ENCODE results near the gene MINDY4.

MINDY4 gene

GRCh38 chr7:30913821-30914515 lies 142.8 kb downstream of the MINDY4 start:
- no peak for TF ChIP-seq POLR2A (IDR thresholded peaks at IDR 0.05; ENCODE audit: low read depth, low read length)
- no peak for FAIRE-seq
- no peak for DNase-seq (ENCODE audit: insufficient read length, low spot score)

DNA sequence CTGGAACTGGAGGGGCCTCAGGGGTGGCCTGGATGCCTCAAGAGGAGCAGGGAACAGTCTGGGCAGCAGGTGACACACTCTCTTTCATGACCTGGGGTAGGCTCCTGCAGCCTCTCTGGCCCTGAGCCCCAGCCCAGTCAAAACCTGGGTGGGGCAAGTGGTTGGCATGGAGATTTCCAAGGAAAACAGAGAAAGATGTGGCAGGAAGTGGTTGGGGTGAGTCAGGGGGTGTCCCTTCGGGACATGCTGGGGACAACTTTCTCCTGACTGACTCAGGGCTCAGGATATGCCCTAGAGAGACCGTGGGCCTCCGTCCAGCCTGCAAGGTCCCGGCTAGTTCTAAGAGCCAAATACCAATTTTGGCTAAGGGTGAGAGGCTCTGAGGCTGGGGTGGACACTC lies 143.4 kb downstream of the MINDY4 start:
- TF ChIP-seq POLR2A (IDR thresholded peaks at IDR 0.05; ENCODE audit: low read depth, low read length), result 0 out of 2 replicates have a peak, but pooled peaks have one; percentile 11
- FAIRE-seq, result peak; percentile 80

DNA sequence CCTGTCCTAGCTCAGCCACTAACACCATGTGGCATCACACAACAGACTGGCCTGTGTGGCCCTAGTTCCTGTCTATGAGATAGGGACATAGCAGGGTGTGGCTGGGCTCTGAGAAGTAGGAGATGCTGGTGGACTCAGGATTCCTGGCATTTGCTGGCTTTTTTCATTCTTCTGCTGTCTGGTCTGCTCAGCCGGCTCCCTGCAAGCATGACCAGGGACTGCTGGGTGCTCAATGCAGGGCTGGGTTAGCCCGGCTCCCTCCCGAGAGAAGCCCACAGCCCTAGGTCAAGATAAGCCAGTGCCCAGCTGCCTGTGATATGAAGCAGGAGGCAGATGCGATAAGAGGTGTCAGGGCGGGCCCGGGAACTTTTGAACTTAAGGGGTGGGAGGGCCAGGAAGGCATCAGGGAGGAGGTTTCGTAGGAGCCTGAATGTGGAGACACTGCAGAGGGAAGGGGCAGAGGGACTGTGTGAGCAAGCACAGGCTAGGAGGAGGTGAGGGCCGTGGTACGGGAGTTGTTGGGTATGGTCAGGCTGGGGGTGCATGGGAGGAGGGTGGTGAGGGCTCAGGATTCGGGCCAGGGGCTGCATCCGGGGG lies 143.9 kb downstream of the MINDY4 start:
- DNase-seq (ENCODE audit: insufficient read length, low spot score), result peak; percentile 57
- peak; percentile 15; the same call in 1 of the 2 replicates for TF ChIP-seq POLR2A (IDR thresholded peaks at IDR 0.05; ENCODE audit: low read depth, low read length)
- no peak for FAIRE-seq

More for the DNA sequence above, 143.4 kb downstream of the MINDY4 start:
- peak; percentile 97 for DNase-seq (ENCODE audit: insufficient read length, low spot score)

- no peak for FAIRE-seq
- TF ChIP-seq POLR2A (IDR thresholded peaks at IDR 0.05; ENCODE audit: low read depth, low read length), result no peak
- no peak for DNase-seq (ENCODE audit: insufficient read length, low spot score)
Observed at GRCh38 chr7:30915751-30916150, 144.5 kb downstream of the MINDY4 start.

GRCh38 chr7:30916255-30916654 lies 145.0 kb downstream of the MINDY4 start:
- no peak for TF ChIP-seq POLR2A (IDR thresholded peaks at IDR 0.05; ENCODE audit: low read depth, low read length)
- DNase-seq (ENCODE audit: insufficient read length, low spot score), result no peak
- FAIRE-seq, result no peak

GRCh38 chr7:30916767-30917166 lies 145.6 kb downstream of the MINDY4 start:
- no peak for FAIRE-seq
- DNase-seq (ENCODE audit: insufficient read length, low spot score), result no peak
- no peak for TF ChIP-seq POLR2A (IDR thresholded peaks at IDR 0.05; ENCODE audit: low read depth, low read length)

DNA sequence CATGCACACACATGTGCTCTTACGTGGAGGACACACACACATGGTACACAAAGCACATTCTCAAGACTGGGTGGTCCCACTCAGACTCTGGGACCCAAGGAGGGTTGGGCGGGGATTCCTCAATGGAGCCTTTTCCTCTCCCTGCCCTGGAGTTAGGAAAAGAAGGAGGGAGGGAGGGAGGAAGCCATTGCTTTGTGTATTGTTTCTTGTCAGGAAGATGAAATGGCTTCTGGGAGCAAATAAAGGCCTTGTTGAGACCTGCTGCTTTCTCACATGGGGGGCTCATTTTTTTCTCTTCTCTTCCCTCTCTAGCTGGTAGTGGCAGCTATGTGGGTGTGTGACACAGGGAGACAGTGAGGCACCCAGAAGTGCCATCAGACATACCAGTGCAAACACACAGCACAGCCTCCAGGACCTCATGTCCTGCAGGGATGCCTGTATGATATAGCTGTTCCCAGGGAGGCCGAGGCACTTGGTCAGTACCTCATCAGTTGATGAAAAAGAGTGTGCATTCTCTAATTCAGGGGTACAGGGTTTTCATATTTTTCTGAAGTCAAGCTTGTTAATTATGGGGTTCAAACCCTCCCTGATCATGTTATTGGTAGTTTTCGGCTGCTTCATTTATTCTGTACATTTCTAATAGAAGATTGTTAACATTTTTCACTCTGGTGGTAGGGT lies 146.1 kb downstream of the MINDY4 start:
- FAIRE-seq, result no peak
- DNase-seq (ENCODE audit: insufficient read length, low spot score), result no peak
- TF ChIP-seq POLR2A (IDR thresholded peaks at IDR 0.05; ENCODE audit: low read depth, low read length), result no peak

- FAIRE-seq, result no peak
- TF ChIP-seq POLR2A (IDR thresholded peaks at IDR 0.05; ENCODE audit: low read depth, low read length), result no peak
- DNase-seq (ENCODE audit: insufficient read length, low spot score), result no peak
Observed at GRCh38 chr7:30918676-30919075, 147.5 kb downstream of the MINDY4 start.

GRCh38 chr7:30920021-30920583 lies 148.9 kb downstream of the MINDY4 start:
- no peak for DNase-seq (ENCODE audit: insufficient read length, low spot score)
- no peak for TF ChIP-seq POLR2A (IDR thresholded peaks at IDR 0.05; ENCODE audit: low read depth, low read length)
- FAIRE-seq, result no peak

DNA sequence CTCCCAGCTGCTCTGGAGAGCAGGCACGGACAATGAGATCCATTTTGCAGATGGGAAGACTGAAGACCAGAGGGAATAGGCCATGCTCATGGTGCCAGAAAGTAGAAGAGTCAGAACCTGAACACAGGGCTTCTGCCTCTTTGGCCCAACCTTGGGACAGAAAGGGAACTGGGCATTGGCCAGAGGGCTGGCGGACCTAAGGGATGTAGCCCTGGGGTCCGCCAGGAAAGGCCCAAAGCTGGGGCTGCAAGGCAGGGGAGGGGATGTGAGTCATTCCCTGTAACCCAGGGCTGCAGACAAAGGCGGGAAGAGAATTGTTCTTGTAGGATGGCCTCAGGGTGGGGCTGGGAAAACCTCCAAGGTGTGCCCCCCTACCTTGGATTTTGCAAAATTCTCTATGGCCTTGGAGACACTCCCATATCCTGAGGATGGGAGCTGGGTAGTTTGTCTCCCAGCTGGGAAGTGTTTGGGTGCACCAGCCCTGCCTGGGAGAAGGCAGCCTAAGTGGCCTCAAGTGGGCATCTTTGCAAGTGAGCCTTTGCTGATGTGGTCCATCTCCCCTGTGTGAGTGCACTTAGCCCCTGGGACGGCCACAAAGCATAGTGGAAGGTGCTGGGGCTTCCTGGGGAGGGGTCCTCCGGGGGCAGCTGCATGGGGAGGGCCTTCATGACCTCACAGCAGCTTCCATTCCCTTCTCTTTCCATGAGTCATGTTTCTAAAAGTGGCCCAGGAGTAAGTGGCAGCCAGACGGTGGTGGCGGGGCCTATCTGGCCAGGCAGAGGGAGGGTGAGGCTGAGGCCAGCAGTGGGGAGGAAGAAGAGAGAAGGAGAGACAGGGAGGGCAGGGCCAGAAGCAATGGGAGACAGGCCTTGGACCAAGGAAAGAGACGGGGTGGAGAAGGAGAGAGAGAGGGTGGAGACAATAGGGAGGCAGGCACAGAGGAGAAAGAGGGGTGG lies 149.6 kb downstream of the MINDY4 start:
- TF ChIP-seq POLR2A (IDR thresholded peaks at IDR 0.05; ENCODE audit: low read depth, low read length), result peak; percentile 39; the same call in 1 of the 2 replicates
- FAIRE-seq (no peak), DNase-seq (ENCODE audit: insufficient read length, low spot score) (peak; percentile 84)

GRCh38 chr7:30921540-30922401 lies 150.6 kb downstream of the MINDY4 start:
- FAIRE-seq, result no peak
- DNase-seq (ENCODE audit: insufficient read length, low spot score), result no peak
- no peak for TF ChIP-seq POLR2A (IDR thresholded peaks at IDR 0.05; ENCODE audit: low read depth, low read length)

DNA sequence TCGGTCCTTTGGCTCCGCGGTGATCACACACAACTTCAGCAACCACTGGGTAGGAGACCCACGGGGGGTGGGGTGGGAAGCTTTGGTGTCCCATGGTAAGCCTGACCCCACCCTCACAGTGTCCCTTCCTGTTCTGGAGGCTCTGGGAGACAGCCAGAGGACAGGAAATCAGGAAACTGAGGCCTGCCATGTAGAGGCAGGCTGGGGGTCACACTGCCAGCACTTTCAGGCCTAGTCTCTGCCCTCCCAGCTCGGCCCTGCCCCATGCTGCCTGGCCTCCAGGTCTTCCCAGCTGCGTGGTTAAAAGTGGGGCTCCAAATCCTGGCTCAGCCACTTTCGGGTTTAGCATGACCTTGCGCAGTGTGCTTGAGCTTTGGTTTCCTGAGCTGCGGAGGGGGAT lies 151.4 kb downstream of the MINDY4 start:
- TF ChIP-seq POLR2A (IDR thresholded peaks at IDR 0.05; ENCODE audit: low read depth, low read length), result no peak
- no peak for FAIRE-seq
- no peak for DNase-seq (ENCODE audit: insufficient read length, low spot score)

Data from H54 (cell line).